Gastroesophageal sphincter (tissue), 4 donors: ENCODE measurements around the gene TBX6. TPM values are rescaled to one million over a fixed set of nuclear protein-coding genes. Genes with fewer than 3 reads are reported as not detected.

Source experiments
- ATAC-seq: fragments of 150-250 bp; one replicate; pipeline ENCODE4 v1.9.1; 2016; ENCODE audit warnings: mild to moderate bottlenecking, moderate library complexity
- H3K27ac ChIP-seq, 4 donors: fragments of 200-600 bp; sonication (generic) in 3 of 4; 1 replicate in 3 of 4; 2 replicates in 1 of 4; pipeline ENCODE4 v1.5.1; 2016 to 2019
- H3K27me3 ChIP-seq: fragments of 200-600 bp; sonication (generic); one replicate; pipeline ENCODE4 v1.5.1; 2019
- H3K36me3 ChIP-seq, 2 donors: fragments of 200-600 bp; sonication (generic); one replicate each; pipeline ENCODE4 v1.5.1; 2019; ENCODE audit warnings: control low read depth in 1 of 2
- H3K4me1 ChIP-seq, 3 donors: fragments of 200-600 bp; sonication (generic); 1 replicate in 2 of 3; 2 replicates in 1 of 3; pipeline ENCODE4 v1.5.1; 2016 to 2019; ENCODE audit warnings: control low read depth in 2 of 3
- H3K4me3 ChIP-seq, 2 donors: fragments of 200-600 bp; sonication (generic); one replicate each; pipeline ENCODE4 v1.5.1; 2019; ENCODE audit warnings: mild to moderate bottlenecking in 1 of 2, moderate library complexity in 1 of 2
- H3K9me3 ChIP-seq, 3 donors: fragments of 200-600 bp; sonication (generic); one replicate each; pipeline ENCODE4 v1.5.1; 2017 to 2019; ENCODE audit warnings: control low read depth in 2 of 3
- EP300 ChIP-seq: sonication (generic); formaldehyde crosslinking; IDR thresholded peaks from one replicate; pipeline ENCODE4 v1.6.1; 2017; ENCODE audit warnings: antibody characterized with exemption, mild to moderate bottlenecking
- POLR2A ChIP-seq, 2 donors: fragments of 450-650 bp; IDR thresholded peaks; one replicate each; pipeline ENCODE4 v1.6.1; 2017; ENCODE audit warnings: antibody characterized with exemption in 2 of 2, mild to moderate bottlenecking in 2 of 2, moderate library complexity in 1 of 2
- POLR2AphosphoS5 ChIP-seq: sonication (generic); formaldehyde crosslinking; IDR thresholded peaks from one replicate; pipeline ENCODE4 v1.6.1; 2017; ENCODE audit warnings: antibody characterized with exemption
- whole genome bisulfite sequencing, 2 donors: methylation state at CpG; one replicate each; pipeline ENCODE4 v1.1.5; 2018; ENCODE audit warnings: low coverage in 1 of 2; 5-methylcytosine and 5-hydroxymethylcytosine counted together
- total RNA-seq, 4 donors: library from RNA; depleted of rRNA; stranded (reverse); fragments of >200 nt; gene quantifications; one replicate each; pipeline ENCODE4 v1.1.0, GENCODE V29; 2016
- TF ChIP-seq, protein P1 (sequence below), 4 experiments: fragments of 200-600 bp in 2 of 4; fragments of 450-650 bp in 2 of 4; sonication (generic) in 1 of 4; IDR thresholded peaks; one replicate each; pipeline ENCODE4 v1.5.1; 2017 to 2019; ENCODE audit warnings: antibody characterized with exemption in 4 of 4, mild to moderate bottlenecking in 2 of 4, moderate library complexity in 2 of 4

TBX6 gene
- total RNA-seq, 4 donors from 2014 or later = 0.40 to 0.84 (median 0.45) TPM

DNA sequence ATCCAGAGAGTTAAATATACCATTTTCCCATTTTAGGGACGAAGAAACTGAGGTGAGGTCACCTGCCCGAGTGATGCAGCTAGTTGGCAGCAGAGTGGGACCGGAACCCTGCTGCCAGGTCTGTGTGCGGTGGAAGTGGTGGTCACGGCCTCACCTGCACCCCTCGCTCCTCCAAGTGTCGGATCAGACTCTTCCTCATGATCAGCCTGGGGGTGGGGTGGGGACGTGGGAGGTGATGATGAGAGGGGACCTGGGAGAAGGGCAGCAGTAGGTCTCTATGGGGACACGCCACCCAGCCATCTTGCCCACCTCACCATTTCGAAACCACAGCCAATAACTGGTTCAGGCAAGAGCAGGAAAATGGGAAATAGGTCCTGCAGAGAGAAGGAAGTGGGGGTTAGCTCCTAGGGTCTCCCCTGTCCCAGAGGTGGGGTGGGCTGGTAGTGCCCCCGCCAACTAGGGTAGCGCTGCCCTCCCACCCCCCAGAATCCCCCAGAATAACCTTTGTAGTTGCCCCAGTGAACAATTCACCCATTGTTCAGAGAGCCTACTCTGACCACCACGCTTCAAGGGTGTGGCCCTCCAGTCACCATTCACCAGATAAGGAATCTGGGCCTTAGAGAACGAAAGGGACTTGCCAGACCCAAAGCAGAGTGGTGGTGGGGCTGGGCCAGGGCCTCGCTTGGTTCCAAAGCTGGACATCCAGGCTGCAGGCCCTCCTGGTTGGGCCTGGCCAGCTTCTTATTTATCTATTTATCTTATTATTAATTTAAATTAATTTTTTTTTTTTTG lies 16.5 kb upstream of the TBX6 start:
- H3K36me3 ChIP-seq = peaks cover 0 to 92% of the 10 kb centered on the region in 2 donors
- H3K27ac ChIP-seq = no peak overlapping the region
- H3K4me3 ChIP-seq = no peak overlapping the region
- H3K27me3 ChIP-seq = no peaks in the 10 kb centered on the region
- peaks cover 0 to 5% (median 0%) of the 10 kb centered on the region in 3 donors for H3K4me1 ChIP-seq
- no peak for ATAC-seq
- TF ChIP-seq POLR2AphosphoS5 = no peak
- no peak for TF ChIP-seq POLR2A (IDR thresholded peaks at IDR 0.05)
- no peak for TF ChIP-seq EP300
- TF ChIP-seq, protein P1, sequence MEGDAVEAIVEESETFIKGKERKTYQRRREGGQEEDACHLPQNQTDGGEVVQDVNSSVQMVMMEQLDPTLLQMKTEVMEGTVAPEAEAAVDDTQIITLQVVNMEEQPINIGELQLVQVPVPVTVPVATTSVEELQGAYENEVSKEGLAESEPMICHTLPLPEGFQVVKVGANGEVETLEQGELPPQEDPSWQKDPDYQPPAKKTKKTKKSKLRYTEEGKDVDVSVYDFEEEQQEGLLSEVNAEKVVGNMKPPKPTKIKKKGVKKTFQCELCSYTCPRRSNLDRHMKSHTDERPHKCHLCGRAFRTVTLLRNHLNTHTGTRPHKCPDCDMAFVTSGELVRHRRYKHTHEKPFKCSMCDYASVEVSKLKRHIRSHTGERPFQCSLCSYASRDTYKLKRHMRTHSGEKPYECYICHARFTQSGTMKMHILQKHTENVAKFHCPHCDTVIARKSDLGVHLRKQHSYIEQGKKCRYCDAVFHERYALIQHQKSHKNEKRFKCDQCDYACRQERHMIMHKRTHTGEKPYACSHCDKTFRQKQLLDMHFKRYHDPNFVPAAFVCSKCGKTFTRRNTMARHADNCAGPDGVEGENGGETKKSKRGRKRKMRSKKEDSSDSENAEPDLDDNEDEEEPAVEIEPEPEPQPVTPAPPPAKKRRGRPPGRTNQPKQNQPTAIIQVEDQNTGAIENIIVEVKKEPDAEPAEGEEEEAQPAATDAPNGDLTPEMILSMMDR (IDR thresholded peaks at IDR 0.05) = no peak
- H3K9me3 ChIP-seq = no peaks in the 10 kb centered on the region
- WGBS, 2 donors = 77 to 87% methylated on average over 3 to 12 of the region's 15 CpGs

GRCh38 chr16:30104492-30104891 lies 12.8 kb upstream of the TBX6 start:
- no peak for ATAC-seq
- Histone ChIP-seq H3K27ac (no peak overlapping the region), H3K9me3 (no peaks in the 10 kb centered on the region), H3K27me3 (no peaks in the 10 kb centered on the region), H3K36me3 (peaks cover 0 to 57% of the 10 kb centered on the region in 2 donors), H3K4me1 (no peaks in the 10 kb centered on the region), H3K4me3 (no peak overlapping the region)
- TF ChIP-seq POLR2AphosphoS5 (no peak), EP300 (no peak), POLR2A (IDR thresholded peaks at IDR 0.05) (no peak)
- TF ChIP-seq, protein P1 (IDR thresholded peaks at IDR 0.05) = no peak
- WGBS, 2 donors = 54 to 86% methylated on average over 1 to 4 of the region's 6 CpGs

GRCh38 chr16:30104090-30104489 lies 12.4 kb upstream of the TBX6 start:
- no peak for TF ChIP-seq POLR2AphosphoS5
- TF ChIP-seq, protein P1 (IDR thresholded peaks at IDR 0.05) = no peak
- no peak for TF ChIP-seq EP300
- TF ChIP-seq POLR2A (IDR thresholded peaks at IDR 0.05) = no peak
- H3K27ac ChIP-seq = no peak overlapping the region
- no peaks in the 10 kb centered on the region for H3K4me1 ChIP-seq
- no peak overlapping the region for H3K4me3 ChIP-seq
- no peaks in the 10 kb centered on the region for H3K9me3 ChIP-seq
- no peak for ATAC-seq
- no peaks in the 10 kb centered on the region for H3K27me3 ChIP-seq
- H3K36me3 ChIP-seq = peaks cover 0 to 52% of the 10 kb centered on the region in 2 donors
- 60 to 70% methylated on average over 1 to 4 of the region's 4 CpGs for WGBS, 2 donors

GRCh38 chr16:30096862-30097563 lies 5.3 kb upstream of the TBX6 start:
- peaks cover 0 to 19% (median 0%) of the 10 kb centered on the region in 3 donors for H3K9me3 ChIP-seq
- peaks cover 3 to 41% (median 27%) of the 10 kb centered on the region in 3 donors for H3K4me1 ChIP-seq
- no peak for ATAC-seq
- H3K27ac ChIP-seq = peak overlapping the region; percentile 63 to 98 (median 96)
- H3K27me3 ChIP-seq = no peaks in the 10 kb centered on the region
- TF ChIP-seq POLR2A (IDR thresholded peaks at IDR 0.05) (no peak), POLR2AphosphoS5 (no peak), EP300 (no peak)
- TF ChIP-seq, protein P1 (IDR thresholded peaks at IDR 0.05) = no peak
- WGBS, 2 donors = 88% methylated on average over 8 of the region's 18 CpGs
- H3K36me3 ChIP-seq = peaks cover 0 to 24% of the 10 kb centered on the region in 2 donors
- peak overlapping the region; percentile 30 to 96 for H3K4me3 ChIP-seq
